Measurements from ENCODE around the gene DUSP2. TPM values are rescaled to one million over a fixed set of nuclear protein-coding genes. Genes with fewer than 3 reads are reported as not detected.

DUSP2 gene
- total and polyA plus RNA-seq, 10 of the 15 experiments (the other 5 are each of a cell fraction or from before 2014, with no cell fraction given): 9.7 to 212 (median 57.2) TPM

DNA sequence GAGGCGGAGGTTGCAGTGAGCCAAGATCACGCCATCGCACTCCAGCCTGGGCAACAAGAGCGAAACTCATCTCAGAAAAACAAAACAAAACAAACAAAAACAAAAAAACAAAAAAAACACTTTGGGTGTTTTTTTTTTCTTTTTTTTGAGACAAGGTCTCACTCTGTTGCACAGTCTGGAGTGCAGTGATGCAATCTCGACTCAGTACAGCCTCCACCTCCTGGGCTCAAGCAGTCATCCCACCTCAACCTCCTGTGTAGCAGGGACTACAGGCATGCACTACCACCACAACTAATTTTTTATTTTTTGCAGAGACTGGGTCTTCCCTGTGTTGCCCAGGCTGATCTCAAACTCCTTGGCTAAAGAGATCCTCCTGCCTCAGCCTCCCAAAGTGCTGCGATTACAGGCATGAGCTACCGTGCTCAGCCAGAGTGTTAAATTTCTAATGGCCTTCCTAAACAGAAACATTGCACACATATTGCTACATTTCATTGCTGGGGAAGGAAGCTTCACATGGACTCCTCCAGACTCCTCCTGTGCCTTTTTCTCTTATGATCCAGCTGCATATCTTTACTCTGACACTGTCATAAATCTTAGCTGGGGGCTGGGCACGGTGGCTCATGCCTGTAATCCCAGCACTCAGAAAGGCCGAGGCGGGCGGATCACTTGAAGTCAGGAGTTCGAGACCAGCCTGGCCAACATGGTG is 43.7 kb upstream of the DUSP2 start:
- SMC1A ChIA-PET (ENCODE audit: uncharacterized antibody, unreplicated experiment): interaction anchor here (1.5 to 1.9 kb wide), 2 partner anchors 14 to 53 kb away, joined by 4 read pairs; no protein-coding TSS in a partner anchor
- CTCF ChIA-PET: no interaction called here
- H3K27ac ChIP-seq (ENCODE audit: control insufficient read depth, insufficient read depth): no peak overlapping the region
- intact Hi-C loops (cut with micrococcal nuclease; ENCODE audit: unreplicated experiment) (no loop called here), in situ Hi-C loops (cut with MboI) (no loop called here)
- FAIRE-seq (no peak), DNase-seq (ENCODE audit: low read depth, low spot score) (no peak), ATAC-seq (no peak)
- no peak overlapping the region for H3K4me2 ChIP-seq (ENCODE audit: control insufficient read depth, insufficient read depth)
- H2AFZ ChIP-seq (ENCODE audit: control insufficient read depth, low read depth, low read length): no peak overlapping the region
- BruUV-seq (replicated peaks): no TSS peak
- WGBS (ENCODE audit: insufficient coverage, insufficient replicate concordance, low lambda C conversion rate, missing lambda C conversion rate): 99% methylated on average over 12 of the region's 12 CpGs
- no peaks in the 10 kb centered on the region for H3K4me1 ChIP-seq (ENCODE audit: control insufficient read depth, insufficient read depth, low read length)
- H3K79me2 ChIP-seq (ENCODE audit: control insufficient read depth, insufficient read depth, low read length): no peaks in the 10 kb centered on the region
- no peak overlapping the region for H3K9ac ChIP-seq (ENCODE audit: control insufficient read depth, insufficient read depth, low read length)
- no peaks in the 10 kb centered on the region for H4K20me1 ChIP-seq (ENCODE audit: control insufficient read depth, insufficient read depth)
- no peaks in the 10 kb centered on the region for H3K9me3 ChIP-seq (replicated peaks; ENCODE audit: control insufficient read depth, insufficient read depth, low read length)
- peaks cover 21 to 58% of the 10 kb centered on the region in 2 experiments for H3K36me3 ChIP-seq (ENCODE audit: control insufficient read depth in 2 of 2, insufficient read depth in 2 of 2, low read length in 1 of 2)
- no peaks in the 10 kb centered on the region for H3K27me3 ChIP-seq (replicated peaks in 1 of 2; ENCODE audit: control insufficient read depth in 2 of 2, insufficient read depth in 2 of 2, low read length in 1 of 2)
- POLR2A ChIA-PET: interaction anchor here (0.7 to 1.6 kb wide), 4 partner anchors 8 to 348 kb away, joined by 3 to 5 read pairs (median 4); partner anchors contain the start of gene ARID5A
- RAD21 ChIA-PET (ENCODE audit: unreplicated experiment): interaction anchor here (1.3 kb wide), 1 partner anchor 15 kb away, joined by 4 read pairs; no protein-coding TSS in a partner anchor
- H3K4me3 ChIP-seq: no peak overlapping the region
- no peak for TF ChIP-seq NFYB (IDR thresholded peaks at IDR 0.05; ENCODE audit: insufficient read depth, low read depth, low read length)
- TF ChIP-seq BRCA1 (IDR thresholded peaks at IDR 0.05; ENCODE audit: low read depth, low read length): no peak
- no peak for TF ChIP-seq GABPA (IDR thresholded peaks at IDR 0.05; ENCODE audit: low read depth)
- TF ChIP-seq, protein P1, sequence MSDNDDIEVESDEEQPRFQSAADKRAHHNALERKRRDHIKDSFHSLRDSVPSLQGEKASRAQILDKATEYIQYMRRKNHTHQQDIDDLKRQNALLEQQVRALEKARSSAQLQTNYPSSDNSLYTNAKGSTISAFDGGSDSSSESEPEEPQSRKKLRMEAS (IDR thresholded peaks at IDR 0.05; ENCODE audit: low read depth, low read length): no peak
- no peak for TF ChIP-seq ZNF207 (IDR thresholded peaks at IDR 0.05; ENCODE audit: borderline replicate concordance)
- TF ChIP-seq, protein P2, sequence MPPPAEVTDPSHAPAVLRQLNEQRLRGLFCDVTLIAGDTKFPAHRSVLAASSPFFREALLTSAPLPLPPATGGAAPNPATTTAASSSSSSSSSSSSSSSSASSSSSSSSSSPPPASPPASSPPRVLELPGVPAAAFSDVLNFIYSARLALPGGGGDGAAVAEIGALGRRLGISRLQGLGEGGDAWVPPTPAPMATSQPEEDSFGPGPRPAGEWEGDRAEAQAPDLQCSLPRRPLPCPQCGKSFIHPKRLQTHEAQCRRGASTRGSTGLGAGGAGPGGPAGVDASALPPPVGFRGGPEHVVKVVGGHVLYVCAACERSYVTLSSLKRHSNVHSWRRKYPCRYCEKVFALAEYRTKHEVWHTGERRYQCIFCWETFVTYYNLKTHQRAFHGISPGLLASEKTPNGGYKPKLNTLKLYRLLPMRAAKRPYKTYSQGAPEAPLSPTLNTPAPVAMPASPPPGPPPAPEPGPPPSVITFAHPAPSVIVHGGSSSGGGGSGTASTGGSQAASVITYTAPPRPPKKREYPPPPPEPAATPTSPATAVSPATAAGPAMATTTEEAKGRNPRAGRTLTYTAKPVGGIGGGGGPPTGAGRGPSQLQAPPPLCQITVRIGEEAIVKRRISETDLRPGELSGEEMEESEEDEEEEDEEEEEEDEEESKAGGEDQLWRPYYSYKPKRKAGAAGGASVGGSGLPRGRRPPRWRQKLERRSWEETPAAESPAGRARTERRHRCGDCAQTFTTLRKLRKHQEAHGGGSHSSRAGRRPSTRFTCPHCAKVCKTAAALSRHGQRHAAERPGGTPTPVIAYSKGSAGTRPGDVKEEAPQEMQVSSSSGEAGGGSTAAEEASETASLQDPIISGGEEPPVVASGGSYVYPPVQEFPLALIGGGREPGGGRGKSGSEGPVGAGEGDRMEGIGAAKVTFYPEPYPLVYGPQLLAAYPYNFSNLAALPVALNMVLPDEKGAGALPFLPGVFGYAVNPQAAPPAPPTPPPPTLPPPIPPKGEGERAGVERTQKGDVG (CRISPR knock-in tag; IDR thresholded peaks at IDR 0.05): no peak
- no peak for TF ChIP-seq SPI1 (IDR thresholded peaks at IDR 0.05; ENCODE audit: borderline replicate concordance, insufficient read depth, low read depth, low read length)
- no peak for TF ChIP-seq RAD51 (IDR thresholded peaks at IDR 0.05)
- no peak for TF ChIP-seq ZNF622 (IDR thresholded peaks at IDR 0.05)
- TF ChIP-seq, protein P3, sequence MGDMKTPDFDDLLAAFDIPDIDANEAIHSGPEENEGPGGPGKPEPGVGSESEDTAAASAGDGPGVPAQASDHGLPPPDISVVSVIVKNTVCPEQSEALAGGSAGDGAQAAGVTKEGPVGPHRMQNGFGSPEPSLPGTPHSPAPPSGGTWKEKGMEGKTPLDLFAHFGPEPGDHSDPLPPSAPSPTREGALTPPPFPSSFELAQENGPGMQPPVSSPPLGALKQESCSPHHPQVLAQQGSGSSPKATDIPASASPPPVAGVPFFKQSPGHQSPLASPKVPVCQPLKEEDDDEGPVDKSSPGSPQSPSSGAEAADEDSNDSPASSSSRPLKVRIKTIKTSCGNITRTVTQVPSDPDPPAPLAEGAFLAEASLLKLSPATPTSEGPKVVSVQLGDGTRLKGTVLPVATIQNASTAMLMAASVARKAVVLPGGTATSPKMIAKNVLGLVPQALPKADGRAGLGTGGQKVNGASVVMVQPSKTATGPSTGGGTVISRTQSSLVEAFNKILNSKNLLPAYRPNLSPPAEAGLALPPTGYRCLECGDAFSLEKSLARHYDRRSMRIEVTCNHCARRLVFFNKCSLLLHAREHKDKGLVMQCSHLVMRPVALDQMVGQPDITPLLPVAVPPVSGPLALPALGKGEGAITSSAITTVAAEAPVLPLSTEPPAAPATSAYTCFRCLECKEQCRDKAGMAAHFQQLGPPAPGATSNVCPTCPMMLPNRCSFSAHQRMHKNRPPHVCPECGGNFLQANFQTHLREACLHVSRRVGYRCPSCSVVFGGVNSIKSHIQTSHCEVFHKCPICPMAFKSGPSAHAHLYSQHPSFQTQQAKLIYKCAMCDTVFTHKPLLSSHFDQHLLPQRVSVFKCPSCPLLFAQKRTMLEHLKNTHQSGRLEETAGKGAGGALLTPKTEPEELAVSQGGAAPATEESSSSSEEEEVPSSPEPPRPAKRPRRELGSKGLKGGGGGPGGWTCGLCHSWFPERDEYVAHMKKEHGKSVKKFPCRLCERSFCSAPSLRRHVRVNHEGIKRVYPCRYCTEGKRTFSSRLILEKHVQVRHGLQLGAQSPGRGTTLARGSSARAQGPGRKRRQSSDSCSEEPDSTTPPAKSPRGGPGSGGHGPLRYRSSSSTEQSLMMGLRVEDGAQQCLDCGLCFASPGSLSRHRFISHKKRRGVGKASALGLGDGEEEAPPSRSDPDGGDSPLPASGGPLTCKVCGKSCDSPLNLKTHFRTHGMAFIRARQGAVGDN (IDR thresholded peaks at IDR 0.05): no peak
- TF ChIP-seq HDAC2 (IDR thresholded peaks at IDR 0.05): no peak
- TF ChIP-seq, protein P4, sequence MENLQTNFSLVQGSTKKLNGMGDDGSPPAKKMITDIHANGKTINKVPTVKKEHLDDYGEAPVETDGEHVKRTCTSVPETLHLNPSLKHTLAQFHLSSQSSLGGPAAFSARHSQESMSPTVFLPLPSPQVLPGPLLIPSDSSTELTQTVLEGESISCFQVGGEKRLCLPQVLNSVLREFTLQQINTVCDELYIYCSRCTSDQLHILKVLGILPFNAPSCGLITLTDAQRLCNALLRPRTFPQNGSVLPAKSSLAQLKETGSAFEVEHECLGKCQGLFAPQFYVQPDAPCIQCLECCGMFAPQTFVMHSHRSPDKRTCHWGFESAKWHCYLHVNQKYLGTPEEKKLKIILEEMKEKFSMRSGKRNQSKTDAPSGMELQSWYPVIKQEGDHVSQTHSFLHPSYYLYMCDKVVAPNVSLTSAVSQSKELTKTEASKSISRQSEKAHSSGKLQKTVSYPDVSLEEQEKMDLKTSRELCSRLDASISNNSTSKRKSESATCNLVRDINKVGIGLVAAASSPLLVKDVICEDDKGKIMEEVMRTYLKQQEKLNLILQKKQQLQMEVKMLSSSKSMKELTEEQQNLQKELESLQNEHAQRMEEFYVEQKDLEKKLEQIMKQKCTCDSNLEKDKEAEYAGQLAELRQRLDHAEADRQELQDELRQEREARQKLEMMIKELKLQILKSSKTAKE (IDR thresholded peaks at IDR 0.05; ENCODE audit: low read depth, poor library complexity, severe bottlenecking): no peak
- TF ChIP-seq STAT1 (conservative IDR thresholded peaks at IDR 0.05): no peak
- TF ChIP-seq SMC3 (IDR thresholded peaks at IDR 0.05; ENCODE audit: borderline replicate concordance, low read length): no peak

All from GM12878 (cell line).